ENCODE data around the gene ZNF660. TPM values are rescaled to one million over a fixed set of nuclear protein-coding genes. Genes with fewer than 3 reads are reported as not detected.

The ZNF660 gene
- total and polyA plus RNA-seq, 9 of the 15 experiments (the other 6 are each of a cell fraction or from before 2014, with no cell fraction given): 0.06 to 0.65 (median 0.17) TPM

DNA sequence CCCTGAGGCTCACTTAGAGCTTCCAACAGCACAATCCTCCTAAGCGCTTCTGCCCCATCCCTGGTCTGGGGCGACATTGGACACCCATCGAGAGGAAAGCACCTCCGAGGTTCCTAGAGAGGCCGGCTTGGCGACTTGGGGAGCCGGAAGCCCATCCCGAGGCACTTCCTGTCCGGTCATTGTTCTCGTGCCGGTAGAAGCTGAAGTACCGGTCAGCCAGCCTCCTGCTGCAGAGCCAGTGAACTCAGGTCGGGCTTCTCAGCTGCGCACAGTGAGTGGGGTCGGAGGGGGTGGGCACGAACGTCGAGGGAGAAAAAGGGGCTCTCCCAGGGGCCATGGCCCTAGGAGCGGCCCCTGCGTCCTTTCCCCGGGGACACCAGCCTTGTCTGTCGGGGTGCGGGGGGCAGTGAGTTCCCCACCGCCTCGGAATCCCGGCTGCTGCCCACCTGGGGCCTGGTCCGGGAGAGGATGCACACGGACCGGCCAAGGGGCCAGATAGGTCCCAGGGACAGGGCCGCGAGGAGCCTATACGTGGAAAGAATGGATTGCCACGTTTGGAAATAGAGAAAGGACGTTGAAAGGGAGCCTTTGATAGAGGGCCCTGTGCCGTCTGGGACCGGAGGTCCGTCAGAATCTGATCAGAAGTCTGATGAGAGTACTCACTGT lies 63.9 kb downstream of the ZNF660 start, which contains the start of gene ZNF35 (continued):
- TF ChIP-seq FOXM1 (IDR thresholded peaks at IDR 0.05; ENCODE audit: low read depth) (no peak), FOXM1 (CRISPR knock-in tag; IDR thresholded peaks at IDR 0.05; ENCODE audit: low read depth) (0 out of 2 replicates have a peak, but pooled peaks have one; percentile 54), ZNF444 (CRISPR knock-in tag; IDR thresholded peaks at IDR 0.05) (no peak), CBFB (CRISPR knock-in tag; IDR thresholded peaks at IDR 0.05) (no peak), MYBL2 (IDR thresholded peaks at IDR 0.05; ENCODE audit: low read depth) (no peak), MYBL2 (CRISPR knock-in tag; IDR thresholded peaks at IDR 0.05; ENCODE audit: borderline replicate concordance) (no peak), GTF2E2 (tag; IDR thresholded peaks at IDR 0.05) (0 out of 2 replicates have a peak, but pooled peaks have one; percentile 33), EGR1 (conservative IDR thresholded peaks at IDR 0.05) (no peak), PURB (CRISPR knock-in tag; IDR thresholded peaks at IDR 0.05; ENCODE audit: low read depth) (no peak), GATAD2B (IDR thresholded peaks at IDR 0.05; ENCODE audit: borderline replicate concordance) (no peak), MIER1 (IDR thresholded peaks at IDR 0.05; ENCODE audit: low read depth) (0 out of 2 replicates have a peak, but pooled peaks have one; percentile 33), ZNF766 (CRISPR knock-in tag; conservative IDR thresholded peaks at IDR 0.05) (no peak), PML (IDR thresholded peaks at IDR 0.05; ENCODE audit: low read length) (peak; percentile 69; the same call in 1 of the 2 replicates), BRD4 (IDR thresholded peaks at IDR 0.05) (0 out of 2 replicates have a peak, but pooled peaks have one; percentile 48), ZNF324 (CRISPR knock-in tag; IDR thresholded peaks at IDR 0.05) (no peak), MCM2 (IDR thresholded peaks at IDR 0.05; ENCODE audit: low read depth) (no peak), TRIM24 (IDR thresholded peaks at IDR 0.05) (peak in 1 of 2 experiments; percentile 86; a peak in 2 of 4 replicates), NCOR1 (IDR thresholded peaks at IDR 0.05) (no peak)
- TF ChIP-seq, protein P1, sequence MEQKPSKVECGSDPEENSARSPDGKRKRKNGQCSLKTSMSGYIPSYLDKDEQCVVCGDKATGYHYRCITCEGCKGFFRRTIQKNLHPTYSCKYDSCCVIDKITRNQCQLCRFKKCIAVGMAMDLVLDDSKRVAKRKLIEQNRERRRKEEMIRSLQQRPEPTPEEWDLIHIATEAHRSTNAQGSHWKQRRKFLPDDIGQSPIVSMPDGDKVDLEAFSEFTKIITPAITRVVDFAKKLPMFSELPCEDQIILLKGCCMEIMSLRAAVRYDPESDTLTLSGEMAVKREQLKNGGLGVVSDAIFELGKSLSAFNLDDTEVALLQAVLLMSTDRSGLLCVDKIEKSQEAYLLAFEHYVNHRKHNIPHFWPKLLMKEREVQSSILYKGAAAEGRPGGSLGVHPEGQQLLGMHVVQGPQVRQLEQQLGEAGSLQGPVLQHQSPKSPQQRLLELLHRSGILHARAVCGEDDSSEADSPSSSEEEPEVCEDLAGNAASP (IDR thresholded peaks at IDR 0.05): no peak
- TF ChIP-seq, protein P2, sequence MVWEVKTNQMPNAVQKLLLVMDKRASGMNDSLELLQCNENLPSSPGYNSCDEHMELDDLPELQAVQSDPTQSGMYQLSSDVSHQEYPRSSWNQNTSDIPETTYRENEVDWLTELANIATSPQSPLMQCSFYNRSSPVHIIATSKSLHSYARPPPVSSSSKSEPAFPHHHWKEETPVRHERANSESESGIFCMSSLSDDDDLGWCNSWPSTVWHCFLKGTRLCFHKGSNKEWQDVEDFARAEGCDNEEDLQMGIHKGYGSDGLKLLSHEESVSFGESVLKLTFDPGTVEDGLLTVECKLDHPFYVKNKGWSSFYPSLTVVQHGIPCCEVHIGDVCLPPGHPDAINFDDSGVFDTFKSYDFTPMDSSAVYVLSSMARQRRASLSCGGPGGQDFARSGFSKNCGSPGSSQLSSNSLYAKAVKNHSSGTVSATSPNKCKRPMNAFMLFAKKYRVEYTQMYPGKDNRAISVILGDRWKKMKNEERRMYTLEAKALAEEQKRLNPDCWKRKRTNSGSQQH (CRISPR knock-in tag; IDR thresholded peaks at IDR 0.05): peak; percentile 14; the same call in 1 of the 2 replicates
- TF ChIP-seq, protein P3, sequence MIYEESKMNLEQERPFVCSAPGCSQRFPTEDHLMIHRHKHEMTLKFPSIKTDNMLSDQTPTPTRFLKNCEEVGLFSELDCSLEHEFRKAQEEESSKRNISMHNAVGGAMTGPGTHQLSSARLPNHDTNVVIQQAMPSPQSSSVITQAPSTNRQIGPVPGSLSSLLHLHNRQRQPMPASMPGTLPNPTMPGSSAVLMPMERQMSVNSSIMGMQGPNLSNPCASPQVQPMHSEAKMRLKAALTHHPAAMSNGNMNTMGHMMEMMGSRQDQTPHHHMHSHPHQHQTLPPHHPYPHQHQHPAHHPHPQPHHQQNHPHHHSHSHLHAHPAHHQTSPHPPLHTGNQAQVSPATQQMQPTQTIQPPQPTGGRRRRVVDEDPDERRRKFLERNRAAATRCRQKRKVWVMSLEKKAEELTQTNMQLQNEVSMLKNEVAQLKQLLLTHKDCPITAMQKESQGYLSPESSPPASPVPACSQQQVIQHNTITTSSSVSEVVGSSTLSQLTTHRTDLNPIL (CRISPR knock-in tag; IDR thresholded peaks at IDR 0.05): no peak
- TF ChIP-seq, protein P4, sequence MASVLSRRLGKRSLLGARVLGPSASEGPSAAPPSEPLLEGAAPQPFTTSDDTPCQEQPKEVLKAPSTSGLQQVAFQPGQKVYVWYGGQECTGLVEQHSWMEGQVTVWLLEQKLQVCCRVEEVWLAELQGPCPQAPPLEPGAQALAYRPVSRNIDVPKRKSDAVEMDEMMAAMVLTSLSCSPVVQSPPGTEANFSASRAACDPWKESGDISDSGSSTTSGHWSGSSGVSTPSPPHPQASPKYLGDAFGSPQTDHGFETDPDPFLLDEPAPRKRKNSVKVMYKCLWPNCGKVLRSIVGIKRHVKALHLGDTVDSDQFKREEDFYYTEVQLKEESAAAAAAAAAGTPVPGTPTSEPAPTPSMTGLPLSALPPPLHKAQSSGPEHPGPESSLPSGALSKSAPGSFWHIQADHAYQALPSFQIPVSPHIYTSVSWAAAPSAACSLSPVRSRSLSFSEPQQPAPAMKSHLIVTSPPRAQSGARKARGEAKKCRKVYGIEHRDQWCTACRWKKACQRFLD (CRISPR knock-in tag; IDR thresholded peaks at IDR 0.05): peak; percentile 57; the same call in 1 of the 2 replicates
